Activated CD4-positive, alpha-beta memory T cell treated with anti-CD3 and anti-CD28 coated beads, Interleukin-2, amount 10 ng/mL, durations not matched to agents 7 days and 5 days (primary cell): ENCODE data around the gene NCKAP5. TPM values are rescaled to one million over a fixed set of nuclear protein-coding genes. Genes with fewer than 3 reads are reported as not detected.

Experiments
- CTCF ChIA-PET: fragments of 350-600 bp; sonication (Branson Sonifier 250); formaldehyde crosslinking; loops from one replicate; lab custom pipeline; 2021; ENCODE audit warnings: antibody characterized with exemption, inconsistent platforms; lab: Charles Lee
- POLR2A ChIA-PET: fragments of 350-600 bp; sonication (Branson Sonifier 250); formaldehyde crosslinking; loops from one replicate; lab custom pipeline; 2021; ENCODE audit warnings: antibody characterized with exemption; lab: Charles Lee
- DNase-seq: peaks from one replicate; pipeline ENCODE4 v3.0.0-alpha.2; 2020
- H3K27ac Mint-ChIP-seq: one replicate; pipeline ENCODE4 v1.8.0; 2021; ENCODE audit warnings: mild to moderate bottlenecking, mixed read lengths
- H3K27me3 Mint-ChIP-seq: one replicate; pipeline ENCODE4 v1.8.0; 2021; ENCODE audit warnings: mixed read lengths
- H3K36me3 Mint-ChIP-seq: one replicate; pipeline ENCODE4 v1.8.0; 2021; ENCODE audit warnings: low read depth, mixed read lengths
- H3K4me1 Mint-ChIP-seq: one replicate; pipeline ENCODE4 v1.8.0; 2021; ENCODE audit warnings: mixed read lengths
- H3K4me3 Mint-ChIP-seq: one replicate; pipeline ENCODE4 v1.8.0; 2021; ENCODE audit warnings: mild to moderate bottlenecking, mixed read lengths
- H3K9me3 Mint-ChIP-seq: one replicate; pipeline ENCODE4 v1.8.0; 2021; ENCODE audit warnings: mixed read lengths
- total RNA-seq, 2 experiments: library from RNA; stranded (reverse); gene quantifications; one replicate each; pipeline ENCODE4 v1.2.3, GENCODE V29; 2021

Gene NCKAP5
- total RNA-seq, 2 experiments from 2014 or later = not detected

- ChIA-PET CTCF (no interaction called here), POLR2A (no interaction called here)
- no peak overlapping the region for H3K4me3 Mint-ChIP-seq
- H3K27ac Mint-ChIP-seq = no peak overlapping the region
- no peaks in the 10 kb centered on the region for H3K9me3 Mint-ChIP-seq
- H3K36me3 Mint-ChIP-seq = no peaks in the 10 kb centered on the region
- H3K4me1 Mint-ChIP-seq = no peaks in the 10 kb centered on the region
- no peaks in the 10 kb centered on the region for H3K27me3 Mint-ChIP-seq
- DNase-seq = no peak
Measured at GRCh38 chr2:132795220-132795619, 773.0 kb downstream of the NCKAP5 start.

GRCh38 chr2:132793532-132793931 lies 774.7 kb downstream of the NCKAP5 start:
- Mint-ChIP-seq H3K4me3 (no peak overlapping the region), H3K9me3 (no peaks in the 10 kb centered on the region), H3K27me3 (no peaks in the 10 kb centered on the region), H3K27ac (no peak overlapping the region), H3K36me3 (no peaks in the 10 kb centered on the region), H3K4me1 (no peaks in the 10 kb centered on the region)
- POLR2A ChIA-PET = no interaction called here
- no peak for DNase-seq
- CTCF ChIA-PET = no interaction called here

GRCh38 chr2:132790207-132790785 lies 778.0 kb downstream of the NCKAP5 start:
- POLR2A ChIA-PET = no interaction called here

GRCh38 chr2:132789066-132789465 lies 779.2 kb downstream of the NCKAP5 start:
- H3K4me1 Mint-ChIP-seq = no peaks in the 10 kb centered on the region
- no peak for DNase-seq
- H3K9me3 Mint-ChIP-seq = no peaks in the 10 kb centered on the region
- no peak overlapping the region for H3K27ac Mint-ChIP-seq
- no peaks in the 10 kb centered on the region for H3K27me3 Mint-ChIP-seq
- CTCF ChIA-PET = no interaction called here
- H3K36me3 Mint-ChIP-seq = no peaks in the 10 kb centered on the region
- POLR2A ChIA-PET = no interaction called here
- H3K4me3 Mint-ChIP-seq = no peak overlapping the region

More at GRCh38 chr2:132790207-132790785, 778.0 kb downstream of the NCKAP5 start:
- no peak for DNase-seq
- Mint-ChIP-seq H3K27me3 (no peaks in the 10 kb centered on the region), H3K36me3 (no peaks in the 10 kb centered on the region), H3K9me3 (no peaks in the 10 kb centered on the region), H3K4me1 (no peaks in the 10 kb centered on the region), H3K27ac (no peak overlapping the region), H3K4me3 (no peak overlapping the region)
- CTCF ChIA-PET = no interaction called here

GRCh38 chr2:132788310-132788838 lies 779.9 kb downstream of the NCKAP5 start:
- H3K27me3 Mint-ChIP-seq = no peaks in the 10 kb centered on the region
- H3K36me3 Mint-ChIP-seq = no peaks in the 10 kb centered on the region
- H3K27ac Mint-ChIP-seq = no peak overlapping the region
- H3K9me3 Mint-ChIP-seq = no peaks in the 10 kb centered on the region
- H3K4me3 Mint-ChIP-seq = no peak overlapping the region
- DNase-seq = no peak
- ChIA-PET POLR2A (no interaction called here), CTCF (no interaction called here)
- no peaks in the 10 kb centered on the region for H3K4me1 Mint-ChIP-seq

GRCh38 chr2:132783883-132784282 lies 784.4 kb downstream of the NCKAP5 start:
- Mint-ChIP-seq H3K27me3 (no peaks in the 10 kb centered on the region), H3K4me3 (no peak overlapping the region), H3K4me1 (no peaks in the 10 kb centered on the region), H3K36me3 (no peaks in the 10 kb centered on the region), H3K9me3 (no peaks in the 10 kb centered on the region), H3K27ac (no peak overlapping the region)
- CTCF ChIA-PET = no interaction called here
- POLR2A ChIA-PET = interaction anchor here (0.7 kb wide), 1 partner anchor 61 kb away, joined by 3 read pairs; no protein-coding TSS in a partner anchor
- DNase-seq = no peak

- Mint-ChIP-seq H3K36me3 (no peaks in the 10 kb centered on the region), H3K4me1 (no peaks in the 10 kb centered on the region), H3K27me3 (no peaks in the 10 kb centered on the region), H3K27ac (no peak overlapping the region), H3K9me3 (no peaks in the 10 kb centered on the region), H3K4me3 (no peak overlapping the region)
- no peak for DNase-seq
- ChIA-PET CTCF (no interaction called here), POLR2A (no interaction called here)
Measured at GRCh38 chr2:132782176-132782783, 786.0 kb downstream of the NCKAP5 start.

- no peaks in the 10 kb centered on the region for H3K36me3 Mint-ChIP-seq
Measured at GRCh38 chr2:132780651-132781050, 787.6 kb downstream of the NCKAP5 start.

GRCh38 chr2:132779206-132779721 lies 789.0 kb downstream of the NCKAP5 start:
- H3K4me1 Mint-ChIP-seq = no peaks in the 10 kb centered on the region
- DNase-seq = no peak
- no peaks in the 10 kb centered on the region for H3K36me3 Mint-ChIP-seq
- H3K4me3 Mint-ChIP-seq = no peak overlapping the region
- no peaks in the 10 kb centered on the region for H3K9me3 Mint-ChIP-seq
- H3K27me3 Mint-ChIP-seq = no peaks in the 10 kb centered on the region
- ChIA-PET CTCF (interaction anchor here (0.7 kb wide), 1 partner anchor 232 kb away, joined by 3 read pairs; no protein-coding TSS in a partner anchor), POLR2A (no interaction called here)
- no peak overlapping the region for H3K27ac Mint-ChIP-seq

More at GRCh38 chr2:132780651-132781050, 787.6 kb downstream of the NCKAP5 start:
- Mint-ChIP-seq H3K4me3 (no peak overlapping the region), H3K9me3 (no peaks in the 10 kb centered on the region), H3K27ac (no peak overlapping the region), H3K4me1 (no peaks in the 10 kb centered on the region), H3K27me3 (no peaks in the 10 kb centered on the region)
- POLR2A ChIA-PET = no interaction called here
- CTCF ChIA-PET = no interaction called here
- DNase-seq = no peak

GRCh38 chr2:132776287-132776686 lies 792.0 kb downstream of the NCKAP5 start:
- H3K27me3 Mint-ChIP-seq = no peaks in the 10 kb centered on the region
- no peak for DNase-seq
- no peaks in the 10 kb centered on the region for H3K4me1 Mint-ChIP-seq
- H3K36me3 Mint-ChIP-seq = no peaks in the 10 kb centered on the region
- H3K27ac Mint-ChIP-seq = no peak overlapping the region
- no peaks in the 10 kb centered on the region for H3K9me3 Mint-ChIP-seq
- CTCF ChIA-PET = no interaction called here
- H3K4me3 Mint-ChIP-seq = no peak overlapping the region
- POLR2A ChIA-PET = no interaction called here

GRCh38 chr2:132774189-132774588 lies 794.1 kb downstream of the NCKAP5 start:
- ChIA-PET CTCF (no interaction called here), POLR2A (no interaction called here)
- Mint-ChIP-seq H3K9me3 (no peaks in the 10 kb centered on the region), H3K36me3 (no peaks in the 10 kb centered on the region), H3K27ac (no peak overlapping the region), H3K27me3 (no peaks in the 10 kb centered on the region), H3K4me3 (no peak overlapping the region), H3K4me1 (no peaks in the 10 kb centered on the region)
- no peak for DNase-seq

GRCh38 chr2:132773331-132773730 lies 794.9 kb downstream of the NCKAP5 start:
- H3K27me3 Mint-ChIP-seq = no peaks in the 10 kb centered on the region
- CTCF ChIA-PET = no interaction called here
- no peaks in the 10 kb centered on the region for H3K36me3 Mint-ChIP-seq
- DNase-seq = no peak
- H3K4me3 Mint-ChIP-seq = no peak overlapping the region
- POLR2A ChIA-PET = no interaction called here
- H3K27ac Mint-ChIP-seq = no peak overlapping the region
- H3K4me1 Mint-ChIP-seq = no peaks in the 10 kb centered on the region
- peaks cover under 1% of the 10 kb centered on the region for H3K9me3 Mint-ChIP-seq

GRCh38 chr2:132772340-132772739 lies 795.9 kb downstream of the NCKAP5 start:
- POLR2A ChIA-PET = no interaction called here
- Mint-ChIP-seq H3K36me3 (no peaks in the 10 kb centered on the region), H3K27ac (no peak overlapping the region), H3K9me3 (peaks cover 2% of the 10 kb centered on the region), H3K4me1 (no peaks in the 10 kb centered on the region), H3K4me3 (no peak overlapping the region), H3K27me3 (no peaks in the 10 kb centered on the region)
- CTCF ChIA-PET = interaction anchor here (0.5 kb wide), 1 partner anchor 90 kb away, joined by 4 read pairs; no protein-coding TSS in a partner anchor
- DNase-seq = no peak
